ENCODE results near the gene SEC31A.
"Not testable (repeated sequence)": the region's sequence is repeated elsewhere in the genome, so short reads cannot be mapped to it uniquely, and the experiment has no call there.

The SEC31A gene

DNA sequence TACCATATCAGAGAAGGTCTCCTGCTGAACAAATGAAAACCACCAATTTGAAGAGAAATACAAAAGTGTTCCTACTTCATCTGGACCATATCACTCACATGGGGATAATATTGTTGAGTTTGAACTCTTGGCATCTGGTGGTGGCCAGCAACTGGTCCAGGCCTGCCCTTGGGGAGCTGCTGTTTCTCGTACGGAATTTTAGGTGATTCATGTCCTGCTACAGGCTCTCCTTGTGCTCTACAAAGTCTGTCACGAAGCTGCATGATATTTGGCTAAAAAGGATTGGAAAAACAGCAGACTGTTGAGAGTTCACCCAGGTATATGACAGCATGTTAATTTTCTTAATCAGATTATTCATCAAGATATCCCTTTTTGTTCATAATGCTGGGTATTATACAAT lies 42.2 kb downstream of the SEC31A start:
- no peak for DNase-seq (ENCODE audit: low read depth, low spot score)

DNA sequence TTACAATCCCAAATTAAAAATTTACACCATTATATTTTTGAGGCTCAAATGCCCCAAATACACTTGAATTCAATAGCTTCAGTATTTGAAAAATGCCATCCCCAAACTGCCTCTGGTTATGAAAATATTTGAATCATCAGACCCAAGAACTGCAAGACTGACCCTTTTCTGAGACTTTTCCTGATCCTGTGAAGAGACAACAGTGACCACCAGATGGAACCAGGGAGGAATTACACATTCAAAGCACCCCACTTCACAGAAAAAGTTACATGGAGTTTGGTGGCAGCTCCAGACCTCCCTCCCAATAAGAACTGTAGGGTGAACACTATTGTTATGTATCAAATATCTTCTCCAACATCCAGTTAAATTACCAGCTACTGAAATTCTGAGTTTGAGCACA lies 48.4 kb downstream of the SEC31A start:
- no peak for DNase-seq (ENCODE audit: low read depth, low spot score)

DNA sequence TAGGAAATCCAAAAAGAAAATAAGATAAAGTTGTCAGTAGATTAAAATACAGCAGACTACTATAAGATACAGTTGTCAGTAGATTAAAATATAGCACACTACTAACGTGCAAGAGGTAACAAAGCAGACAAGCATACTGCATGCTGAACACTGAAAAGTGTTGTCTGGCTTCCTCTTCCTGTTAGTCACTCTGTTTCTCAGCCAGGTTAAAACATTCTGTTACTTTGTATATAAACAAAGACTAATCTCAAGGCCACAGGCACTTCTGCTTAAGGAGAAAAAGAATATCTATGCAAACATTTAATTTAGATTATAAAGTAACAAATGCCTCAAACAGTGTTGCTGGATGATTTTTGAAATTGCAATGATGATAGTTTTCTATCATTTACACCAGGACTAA lies 51.3 kb downstream of the SEC31A start:
- no peak for DNase-seq (ENCODE audit: low read depth, low spot score)

DNA sequence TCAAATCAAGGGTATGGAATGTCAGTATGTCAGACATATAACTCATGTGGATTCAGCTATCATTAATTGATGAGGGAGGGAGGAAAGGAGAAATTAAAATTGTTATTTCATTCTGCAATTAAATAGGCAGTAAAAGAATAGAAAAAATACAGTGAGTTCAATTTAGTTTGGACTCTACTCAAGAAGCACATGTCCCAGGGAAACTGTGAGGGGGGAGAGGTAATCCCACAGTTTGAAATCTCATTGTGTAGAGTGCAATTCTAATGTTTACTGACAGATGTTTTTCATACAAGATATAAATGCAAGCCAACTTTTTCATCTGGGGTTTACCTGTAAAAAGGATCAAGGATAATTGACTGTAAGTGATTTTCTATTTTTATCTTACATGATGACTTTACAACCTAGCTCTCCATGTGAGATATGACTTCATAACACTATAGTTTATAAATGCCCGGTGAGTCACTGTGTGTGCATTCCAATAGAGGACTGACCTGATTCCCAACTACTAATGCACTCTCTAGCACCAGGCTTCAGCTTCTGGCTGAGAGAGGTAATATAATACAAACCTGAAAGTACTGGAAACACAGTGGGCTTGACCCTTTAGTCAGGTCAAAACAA lies 57.1 kb downstream of the SEC31A start:
- DNase-seq (ENCODE audit: low read depth, low spot score): peak; percentile 30

DNA sequence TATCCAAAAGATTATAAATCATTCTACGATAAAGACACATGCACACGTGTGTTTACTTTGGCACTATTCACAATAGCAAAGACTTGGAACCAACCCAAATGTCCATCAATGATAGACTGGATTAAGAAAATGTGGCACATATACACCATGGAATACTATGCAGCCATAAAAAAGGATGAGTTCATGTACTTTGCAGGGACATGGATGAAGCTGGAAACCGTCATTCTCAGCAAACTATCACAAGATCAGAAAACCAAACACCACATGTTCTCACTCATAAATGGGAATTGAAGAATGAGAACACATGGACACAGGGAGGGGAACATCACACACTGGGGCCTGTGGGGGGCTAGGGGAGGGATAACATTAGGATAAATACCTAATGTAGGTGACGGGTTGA lies 57.9 kb downstream of the SEC31A start:
- DNase-seq (ENCODE audit: low read depth, low spot score): not testable (repeated sequence)

DNA sequence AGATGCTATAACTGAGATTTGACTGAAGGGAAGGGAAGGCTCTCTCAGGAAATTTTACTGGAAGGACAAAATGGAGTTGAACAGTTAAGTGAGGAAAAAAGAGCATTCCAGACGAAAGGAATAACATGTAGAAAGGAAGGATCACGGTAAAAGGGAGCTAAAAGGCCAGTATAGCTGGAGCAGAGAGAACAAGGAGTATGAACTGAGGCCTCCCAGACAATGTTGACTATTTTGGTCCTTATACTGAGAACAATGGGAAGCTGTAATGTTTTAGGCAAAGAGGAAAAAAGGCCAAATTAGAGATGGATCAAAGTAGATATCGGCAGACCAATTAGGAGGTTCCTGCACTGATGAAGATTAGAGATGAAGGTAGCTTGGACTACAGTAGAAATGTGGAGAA lies 65.5 kb downstream of the SEC31A start:
- no peak for DNase-seq (ENCODE audit: low read depth, low spot score)

DNA sequence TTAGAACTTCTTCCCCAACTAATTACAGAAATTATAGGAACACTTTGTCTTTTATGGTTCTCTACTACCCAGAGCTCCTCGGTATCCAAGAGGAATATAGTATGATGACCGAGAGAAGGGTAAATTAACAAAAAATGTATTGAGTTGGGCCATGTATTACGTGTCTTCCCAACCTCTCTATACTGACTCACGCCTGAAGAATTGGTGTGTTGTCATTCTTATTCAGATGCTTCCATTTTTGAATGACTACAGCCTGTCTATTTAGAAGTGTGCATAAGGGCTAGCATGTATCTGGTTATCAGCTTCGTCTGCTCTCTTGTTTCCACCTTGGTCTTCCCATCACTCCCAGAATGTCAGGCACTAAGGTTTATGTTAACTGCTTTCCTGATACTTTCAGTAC lies 67.9 kb downstream of the SEC31A start:
- no peak for DNase-seq (ENCODE audit: low read depth, low spot score)

DNA sequence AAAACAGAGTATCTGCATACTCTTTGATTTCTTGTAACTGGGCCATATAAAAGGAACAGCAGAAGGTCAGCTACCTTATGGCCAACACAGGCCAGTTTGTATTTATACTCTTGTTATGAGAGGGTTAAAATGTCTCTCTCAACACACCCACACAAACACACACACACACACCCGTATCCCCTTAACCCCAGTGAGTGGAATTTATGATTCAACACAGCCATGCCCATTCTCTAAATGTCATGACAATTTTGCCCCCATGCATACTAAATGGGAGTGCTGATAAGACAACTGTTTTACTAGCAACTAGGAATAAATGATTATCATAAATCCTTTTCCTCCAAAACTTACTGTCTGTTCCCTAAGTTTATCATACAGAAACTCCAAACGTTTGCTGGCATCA lies 70.3 kb downstream of the SEC31A start:
- DNase-seq (ENCODE audit: low read depth, low spot score): no peak

DNA sequence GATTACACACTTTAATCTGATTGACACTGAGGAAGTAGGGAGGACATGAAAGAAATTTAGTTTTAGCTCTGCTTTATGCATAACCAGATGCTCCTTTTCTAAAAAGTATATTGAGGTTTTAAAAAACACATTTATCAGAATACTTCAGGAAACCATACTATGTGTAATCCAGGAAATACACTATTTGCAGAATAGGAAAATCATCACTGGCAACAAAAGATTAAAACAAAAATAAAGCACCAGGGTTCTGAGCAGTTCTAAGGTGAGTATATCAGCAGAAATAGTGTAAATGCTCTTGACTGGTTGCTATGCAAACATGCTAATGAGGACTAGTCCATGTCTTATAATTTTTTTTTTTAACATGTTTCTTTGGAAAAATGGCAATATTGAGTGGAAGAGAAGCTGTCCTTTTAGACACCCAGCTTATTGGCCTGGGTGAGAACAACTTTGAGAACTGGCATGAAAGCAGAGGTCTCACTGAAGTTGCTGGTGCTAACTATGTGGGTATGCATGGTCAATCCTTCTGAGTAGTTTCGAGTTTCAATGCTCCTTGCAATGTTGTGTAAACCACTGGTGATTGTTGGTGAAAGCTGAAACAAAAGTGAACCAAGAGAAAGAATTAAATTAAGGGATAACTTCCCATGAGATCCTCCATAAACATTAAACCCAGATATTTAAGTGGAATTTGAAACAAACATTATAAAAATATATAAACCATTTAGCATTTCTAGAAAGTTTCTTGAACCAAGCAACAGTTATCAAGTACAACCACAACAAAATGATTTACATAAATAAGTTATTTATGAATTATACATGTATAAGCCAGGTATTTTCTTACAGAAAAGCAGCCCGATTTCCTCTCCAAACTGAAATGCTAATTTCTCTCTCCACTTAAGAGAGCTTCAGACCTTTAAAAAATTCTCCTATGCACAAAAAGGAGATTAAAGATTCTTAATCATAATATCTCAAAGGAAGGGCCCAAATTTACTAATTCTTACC lies 72.0 kb downstream of the SEC31A start:
- DNase-seq (ENCODE audit: low read depth, low spot score): no peak

DNA sequence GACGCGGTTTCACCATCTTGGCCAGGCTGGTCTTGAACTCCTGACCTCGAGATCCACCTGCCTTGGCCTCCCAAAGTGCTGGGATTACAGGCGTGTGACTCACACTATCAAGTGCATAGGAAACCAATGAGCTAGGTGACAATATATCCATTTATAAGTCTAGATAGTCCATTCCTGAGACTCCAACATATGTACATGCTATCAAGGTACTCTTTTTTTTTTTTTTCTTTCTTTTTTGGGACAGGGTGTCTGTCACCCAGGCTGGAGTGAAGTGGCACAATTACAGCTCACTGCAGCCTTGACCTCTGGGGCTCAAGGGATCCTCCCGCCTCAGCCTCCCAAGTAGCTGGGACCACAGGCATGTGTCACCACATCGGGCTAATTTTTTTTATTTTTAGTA lies 74.1 kb downstream of the SEC31A start:
- not testable (repeated sequence) for DNase-seq (ENCODE audit: low read depth, low spot score)

DNA sequence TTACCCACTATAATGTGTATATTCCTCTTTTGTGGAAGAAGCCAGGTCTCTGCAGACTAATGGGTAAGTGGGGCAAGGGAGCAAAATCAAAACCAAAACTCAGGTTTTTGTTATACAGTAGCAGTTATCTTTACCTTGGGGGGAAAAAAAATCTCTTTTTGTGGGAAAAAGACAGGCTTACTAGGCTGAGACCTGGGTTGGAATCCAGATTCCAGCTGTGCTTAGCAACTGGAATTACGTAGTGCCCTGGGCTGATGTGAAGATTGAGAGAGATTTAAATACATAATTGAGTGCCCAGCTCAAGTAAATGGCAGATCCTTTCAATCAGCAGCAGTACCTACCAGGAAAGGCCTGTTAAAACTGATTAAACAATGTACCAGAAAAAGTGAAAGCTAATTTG lies 76.9 kb downstream of the SEC31A start:
- no peak for DNase-seq (ENCODE audit: low read depth, low spot score)

DNA sequence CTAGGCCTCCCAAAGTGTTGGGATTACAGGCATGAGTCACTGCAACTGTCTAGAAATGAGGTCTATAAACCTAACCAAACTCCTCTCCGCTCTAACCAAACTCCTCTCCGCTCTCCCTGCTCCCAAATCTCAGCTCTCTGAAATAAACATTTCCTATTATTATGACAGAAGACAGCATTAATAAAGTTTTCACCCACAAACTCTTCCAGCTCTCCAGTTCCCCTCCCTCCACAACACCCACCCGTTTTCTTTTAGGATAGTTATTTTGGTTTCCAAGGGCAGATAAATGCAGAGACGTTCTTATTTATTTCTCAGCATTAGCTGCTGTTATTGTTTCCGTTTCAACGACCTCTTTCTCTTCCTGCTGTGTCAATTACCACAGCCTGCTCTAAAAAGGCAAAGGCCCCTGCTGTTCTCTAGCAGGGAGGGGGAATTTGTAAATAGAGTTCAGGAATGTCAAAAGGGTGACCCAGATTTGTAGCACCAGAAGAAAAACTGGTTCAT lies 79.1 kb downstream of the SEC31A start:
- DNase-seq (ENCODE audit: low read depth, low spot score): peak; percentile 40

DNA sequence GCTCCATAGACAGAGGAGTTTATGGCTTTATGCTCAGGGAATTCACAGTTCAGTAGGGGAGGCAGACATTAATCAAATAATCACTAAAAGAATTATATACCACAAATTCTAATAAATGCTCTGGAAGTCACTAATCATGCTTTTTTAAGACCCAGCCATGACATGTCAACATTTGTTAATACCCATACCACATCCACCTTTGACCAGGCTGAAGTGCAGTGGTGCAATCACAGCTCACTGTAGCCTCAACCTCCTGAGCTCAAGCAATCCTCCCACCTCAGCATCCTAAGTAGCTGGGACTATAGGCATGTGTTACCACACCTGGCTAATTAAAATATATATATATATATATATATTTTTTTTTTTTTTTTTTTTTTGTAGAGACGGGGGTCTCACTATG lies 79.6 kb downstream of the SEC31A start:
- no peak for DNase-seq (ENCODE audit: low read depth, low spot score)

DNA sequence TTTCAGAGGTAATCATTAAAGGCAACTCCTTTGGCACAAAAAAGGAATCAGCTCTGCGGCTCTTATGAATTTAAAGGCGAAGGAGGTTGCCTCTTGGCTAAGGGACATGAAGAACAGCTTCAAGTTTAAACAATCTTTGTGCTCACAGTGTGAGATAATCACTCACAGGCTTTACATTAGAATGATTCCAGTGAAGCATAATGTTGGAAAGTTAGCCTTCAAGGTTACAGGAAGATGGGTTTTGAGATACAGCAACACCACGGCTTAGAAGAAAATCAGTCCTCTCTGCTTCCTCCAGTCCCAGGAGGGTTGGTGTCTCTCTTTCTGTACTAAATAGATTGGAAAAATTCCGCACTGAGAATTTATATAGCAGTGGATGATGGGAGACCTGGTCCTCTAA lies 80.8 kb downstream of the SEC31A start:
- no peak for DNase-seq (ENCODE audit: low read depth, low spot score)

DNA sequence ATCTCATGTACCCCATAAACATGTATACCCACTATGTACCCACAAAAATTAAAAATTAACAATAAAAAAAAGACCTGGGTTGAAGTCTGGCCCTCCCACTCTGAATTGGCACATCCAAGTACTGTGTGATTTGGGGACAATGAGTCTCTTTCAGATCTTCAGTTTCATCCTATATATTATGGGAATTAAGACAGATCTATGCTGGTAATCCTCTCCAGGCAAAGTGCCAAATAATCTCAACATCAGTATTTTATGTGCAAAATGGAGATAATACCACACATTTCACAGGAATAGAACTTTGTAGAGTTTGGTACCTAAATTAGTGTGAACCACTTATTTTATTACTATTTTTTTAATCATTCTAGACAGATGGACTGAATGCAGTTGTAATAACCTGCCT lies 81.3 kb downstream of the SEC31A start:
- DNase-seq (ENCODE audit: low read depth, low spot score): no peak

DNA sequence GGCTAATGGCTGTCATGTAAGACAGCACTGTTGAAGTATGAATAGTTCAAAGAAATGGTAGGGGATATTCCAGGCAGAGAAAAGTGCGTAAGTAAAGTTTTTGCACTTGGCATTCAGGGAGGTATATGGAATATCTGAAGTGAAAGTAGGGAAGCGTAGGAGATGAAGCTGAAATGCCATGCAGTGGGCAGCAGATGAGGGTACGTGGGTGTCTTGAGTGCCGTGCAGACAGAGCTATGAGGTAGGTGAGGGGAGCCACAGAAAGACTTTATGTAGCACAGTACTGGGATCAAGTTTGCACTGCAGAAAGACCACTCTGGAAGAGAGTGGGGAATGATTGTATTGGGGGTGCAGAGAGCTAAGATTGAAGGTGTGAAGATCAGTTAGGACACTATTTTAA lies 87.2 kb downstream of the SEC31A start:
- no peak for DNase-seq (ENCODE audit: low read depth, low spot score)

DNA sequence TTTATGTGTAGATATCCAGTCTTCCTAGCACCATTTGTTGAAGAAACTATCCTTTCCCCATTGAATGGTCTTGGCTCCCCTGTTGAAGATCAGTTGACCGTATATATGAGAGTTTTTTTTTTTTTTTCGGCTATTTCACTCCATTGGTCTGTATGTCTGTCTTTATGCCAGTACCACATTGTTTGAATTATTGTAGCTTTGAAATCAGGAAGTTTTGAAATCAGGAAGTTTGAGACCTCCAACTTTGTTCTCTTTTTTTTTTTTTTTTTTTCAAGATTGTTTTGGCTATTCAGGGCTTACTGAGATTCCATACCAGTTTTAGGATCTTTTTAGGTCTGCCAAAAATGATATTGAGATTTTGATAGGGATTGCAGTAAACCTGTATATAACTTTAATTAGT lies 88.0 kb downstream of the SEC31A start:
- no peak for DNase-seq (ENCODE audit: low read depth, low spot score)

DNA sequence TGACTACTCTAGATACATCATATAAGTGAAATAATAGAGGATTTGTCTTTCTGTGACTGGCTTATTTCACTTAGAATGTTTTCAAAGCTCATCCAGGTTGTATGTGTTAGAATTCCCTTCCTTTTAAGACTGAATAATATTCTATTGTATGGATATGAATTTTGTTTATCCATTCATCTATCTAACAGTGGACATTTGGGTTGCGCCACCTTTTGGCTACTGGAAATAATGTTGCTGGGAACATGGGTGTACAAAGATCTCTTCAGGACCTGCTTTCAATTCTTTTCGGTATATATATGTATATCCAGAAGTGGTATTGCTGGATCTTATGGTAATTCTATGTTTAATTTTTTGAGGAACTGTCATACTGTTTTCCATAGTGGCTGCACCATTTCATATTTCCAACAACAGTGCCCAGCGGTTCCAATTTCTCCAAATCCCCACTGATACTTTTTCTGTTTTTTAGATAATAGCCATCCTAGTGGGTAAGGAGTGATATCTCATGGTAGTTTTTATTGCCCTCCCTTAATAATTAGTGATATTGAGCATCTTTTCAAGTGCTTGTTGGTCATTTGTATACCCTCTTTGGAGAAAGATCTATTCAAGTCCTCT lies 88.9 kb downstream of the SEC31A start:
- no peak for DNase-seq (ENCODE audit: low read depth, low spot score)

DNA sequence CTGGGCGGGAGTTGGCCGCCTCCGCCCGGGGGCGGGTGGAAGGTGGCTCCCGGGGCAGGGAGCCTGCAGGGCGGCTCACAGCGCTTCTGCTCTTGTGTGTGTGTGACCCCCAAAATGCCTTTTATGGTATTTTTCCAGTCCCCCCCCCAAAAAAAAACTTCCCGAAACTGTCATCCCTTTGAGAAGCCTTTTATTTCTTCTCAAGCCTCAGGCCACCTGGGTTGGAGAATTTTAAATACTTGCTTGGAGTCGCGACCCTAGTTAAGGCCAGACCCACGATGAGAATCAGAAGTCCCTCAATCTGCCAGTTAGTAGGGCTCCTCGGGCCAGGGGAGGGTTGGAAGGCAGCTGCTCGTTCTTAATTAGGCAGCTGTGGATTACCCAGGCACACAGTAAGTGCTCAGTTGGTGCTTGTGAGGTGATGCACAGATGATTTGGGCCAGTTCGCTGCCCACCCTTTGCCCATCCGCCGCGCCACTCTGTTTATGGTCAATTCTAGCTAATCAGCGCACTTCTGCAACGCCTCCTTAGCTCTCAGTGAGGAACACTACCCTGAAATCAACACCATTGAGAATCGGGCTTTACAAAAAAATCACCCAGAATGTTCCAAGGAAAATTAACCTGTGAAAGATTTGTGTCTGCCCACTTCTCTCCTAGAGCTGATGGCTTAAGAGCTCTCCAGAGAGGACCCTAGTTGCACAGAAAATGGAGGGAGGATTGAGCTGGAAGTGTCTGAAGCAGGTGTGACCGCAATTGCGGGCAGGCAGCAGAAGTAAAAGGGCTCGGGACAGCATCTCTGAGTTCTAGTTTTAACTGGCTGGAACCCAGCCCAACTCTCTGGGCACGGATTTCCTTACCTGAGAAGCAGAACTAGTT lies 91.7 kb downstream of the SEC31A start:
- no peak for DNase-seq (ENCODE audit: low read depth, low spot score)

DNA sequence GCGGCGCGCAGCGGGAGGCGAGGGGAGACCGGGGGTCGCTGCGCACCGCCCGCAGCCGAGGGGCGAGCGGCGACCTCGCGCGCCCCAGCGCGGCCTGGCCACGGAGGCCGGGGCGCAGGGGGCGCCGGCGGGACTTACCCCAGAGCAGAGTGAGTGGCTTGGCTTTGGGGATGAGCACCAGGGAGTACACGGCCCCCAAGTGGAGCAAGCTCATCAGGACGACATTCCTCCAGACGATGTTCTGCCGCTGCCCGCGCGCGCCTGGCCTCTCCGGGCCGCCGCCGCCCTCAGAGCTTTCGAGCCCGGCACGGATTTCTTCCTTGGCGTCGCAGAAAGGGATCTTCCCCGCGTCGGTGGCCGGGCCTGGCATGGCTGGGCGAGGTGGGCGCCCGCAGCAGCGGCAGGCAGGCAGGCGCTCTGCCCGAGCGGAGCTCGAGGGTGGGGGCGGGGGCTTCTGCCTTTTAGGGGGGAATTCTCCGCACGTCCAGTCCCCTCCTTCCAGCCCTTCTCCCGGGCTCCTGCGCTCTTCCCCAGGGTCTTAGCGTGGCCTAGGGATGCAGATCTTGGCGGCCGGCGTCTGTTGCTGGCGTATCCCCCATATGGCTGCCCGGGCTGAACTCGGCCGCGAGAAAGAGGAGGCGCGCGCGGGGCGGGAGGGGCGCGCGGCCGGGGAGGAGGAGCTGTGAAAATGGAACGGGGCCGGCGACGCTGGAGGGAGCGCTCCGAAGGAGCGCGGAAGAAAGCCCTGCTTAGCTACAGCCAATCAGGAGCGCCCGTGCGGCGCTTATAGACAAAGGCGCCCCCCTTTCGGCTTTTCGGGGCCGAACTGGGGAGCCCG lies 92.6 kb downstream of the SEC31A start, which contains the start of gene SCD5:
Gene SCD5, minus strand, starts transcription at position 629 of the 838 bp plus-strand sequence. Its CDS starts 259 bp downstream, at position 370.
- no peak for DNase-seq (ENCODE audit: low read depth, low spot score)

Data from brain pericyte (primary cell).